Activated CD4-positive, alpha-beta T cell treated with anti-CD3 and anti-CD28 coated beads, Interleukin-10, Interleukin-2, amounts not matched to agents 100 ng/mL and 50 ng/mL, durations not matched to agents 16 hours and 8 hours (primary cell): ENCODE results near the gene ITPKB.

Experiments used
- DNase-seq: peaks from one replicate; pipeline ENCODE4 v3.0.0-alpha.2; 2020

The ITPKB gene

GRCh38 chr1:226663327-226663704 lies 75.8 kb downstream of the ITPKB start:
- no peak for DNase-seq

GRCh38 chr1:226662642-226663326 lies 76.3 kb downstream of the ITPKB start:
- DNase-seq, result peak; percentile 97

DNA sequence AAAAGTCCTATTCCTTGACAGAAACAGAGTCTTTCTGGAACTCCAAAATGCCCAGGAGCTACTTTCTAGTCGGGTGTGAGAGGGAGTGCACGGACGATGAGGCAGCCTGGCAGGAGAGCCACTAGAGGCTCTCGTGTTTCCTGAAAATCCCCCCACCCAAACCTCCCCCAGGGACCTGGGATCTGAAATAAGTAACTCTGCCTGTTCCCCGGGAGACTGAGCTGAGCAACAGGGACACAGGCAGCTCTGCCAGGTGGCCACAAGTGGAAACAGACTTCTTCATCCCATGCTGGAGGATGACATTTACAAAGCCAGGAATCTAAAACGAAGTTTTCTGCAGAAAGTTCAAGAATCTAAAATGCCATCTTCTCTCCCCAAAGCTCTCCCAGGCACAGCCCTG lies 77.1 kb downstream of the ITPKB start:
- DNase-seq, result no peak

- DNase-seq, result no peak
Measured at GRCh38 chr1:226661271-226661670, 77.8 kb downstream of the ITPKB start.

DNA sequence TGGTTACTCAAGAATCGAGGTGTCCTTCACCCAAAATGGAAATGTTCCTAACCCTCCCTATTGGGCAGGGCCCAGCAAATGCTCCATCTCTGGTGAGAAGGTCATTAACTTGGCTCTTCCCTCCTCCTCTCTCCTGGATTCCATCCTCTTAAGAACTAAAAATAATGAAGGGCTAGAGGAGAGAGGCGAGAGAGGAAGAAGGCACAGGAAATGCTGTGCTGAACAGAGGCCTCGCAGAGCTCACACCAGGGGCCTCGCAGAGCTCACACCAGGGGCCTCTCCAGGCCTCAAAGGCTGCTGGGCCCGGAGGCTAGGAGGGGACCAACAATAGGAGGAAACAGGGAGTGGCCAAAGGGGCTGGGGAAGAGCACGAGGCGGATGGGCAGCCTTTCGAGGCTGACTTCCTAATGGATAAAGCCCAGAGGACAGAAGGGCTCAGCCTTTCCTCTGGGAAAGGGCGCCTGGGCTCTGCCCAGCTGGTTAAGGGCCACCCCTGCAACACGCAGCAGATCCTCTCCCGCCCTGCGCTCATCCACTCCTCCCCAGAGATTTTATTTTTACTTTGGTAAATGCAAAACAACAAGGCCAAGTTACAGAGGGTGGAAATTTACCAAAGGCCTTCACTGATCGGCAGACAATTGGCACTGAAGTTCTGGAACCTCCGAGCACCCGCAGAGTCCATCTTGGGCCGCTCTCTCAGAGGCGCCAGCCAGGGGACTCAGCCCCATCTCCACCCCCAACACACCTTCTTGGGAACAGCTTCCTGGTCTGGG lies 78.5 kb downstream of the ITPKB start:
- DNase-seq, result no peak

- no peak for DNase-seq
Measured at GRCh38 chr1:226659641-226660040, 79.4 kb downstream of the ITPKB start.

GRCh38 chr1:226659136-226659535 lies 79.9 kb downstream of the ITPKB start:
- DNase-seq, result no peak

GRCh38 chr1:226658546-226659125 lies 80.4 kb downstream of the ITPKB start:
- DNase-seq, result no peak

- no peak for DNase-seq
Measured at GRCh38 chr1:226657895-226658545, 81.1 kb downstream of the ITPKB start.

DNA sequence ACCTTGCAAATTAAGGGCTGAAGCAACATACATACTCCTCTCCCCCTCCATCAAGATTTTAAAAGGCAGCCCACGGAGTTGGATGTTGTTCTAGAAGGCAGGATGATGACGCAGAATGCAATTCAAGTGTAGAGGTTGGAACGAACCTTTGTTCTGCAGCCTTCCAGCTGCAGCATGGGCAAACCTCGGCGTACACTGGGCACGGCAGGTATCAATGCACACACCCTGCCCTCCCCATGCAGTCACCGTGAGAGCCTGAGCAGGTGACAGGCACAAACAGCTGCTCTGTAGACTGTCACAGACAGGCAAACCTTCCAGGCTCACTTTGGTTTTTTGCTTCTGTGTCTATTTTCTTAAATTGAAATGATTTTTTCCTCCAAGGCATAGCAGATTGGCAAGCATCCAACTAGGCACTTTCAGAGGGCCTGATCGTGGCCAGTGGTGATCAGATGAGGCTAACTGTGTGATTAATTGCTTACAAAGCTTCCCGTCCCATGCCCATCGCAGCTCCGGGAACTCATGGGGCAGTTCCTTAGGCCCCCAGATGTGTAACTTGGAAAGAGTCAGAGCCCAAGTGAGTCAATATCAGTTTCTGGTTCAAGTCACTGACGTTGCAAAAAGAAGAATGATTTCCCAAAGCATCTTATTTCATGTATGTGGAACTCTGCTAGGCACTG lies 82.3 kb downstream of the ITPKB start:
- no peak for DNase-seq

- DNase-seq, result no peak
Measured at GRCh38 chr1:226656201-226656600, 82.9 kb downstream of the ITPKB start.

- DNase-seq, result no peak
Measured at GRCh38 chr1:226655251-226656163, 83.6 kb downstream of the ITPKB start.

GRCh38 chr1:226654668-226655055 lies 84.4 kb downstream of the ITPKB start:
- DNase-seq, result no peak

DNA sequence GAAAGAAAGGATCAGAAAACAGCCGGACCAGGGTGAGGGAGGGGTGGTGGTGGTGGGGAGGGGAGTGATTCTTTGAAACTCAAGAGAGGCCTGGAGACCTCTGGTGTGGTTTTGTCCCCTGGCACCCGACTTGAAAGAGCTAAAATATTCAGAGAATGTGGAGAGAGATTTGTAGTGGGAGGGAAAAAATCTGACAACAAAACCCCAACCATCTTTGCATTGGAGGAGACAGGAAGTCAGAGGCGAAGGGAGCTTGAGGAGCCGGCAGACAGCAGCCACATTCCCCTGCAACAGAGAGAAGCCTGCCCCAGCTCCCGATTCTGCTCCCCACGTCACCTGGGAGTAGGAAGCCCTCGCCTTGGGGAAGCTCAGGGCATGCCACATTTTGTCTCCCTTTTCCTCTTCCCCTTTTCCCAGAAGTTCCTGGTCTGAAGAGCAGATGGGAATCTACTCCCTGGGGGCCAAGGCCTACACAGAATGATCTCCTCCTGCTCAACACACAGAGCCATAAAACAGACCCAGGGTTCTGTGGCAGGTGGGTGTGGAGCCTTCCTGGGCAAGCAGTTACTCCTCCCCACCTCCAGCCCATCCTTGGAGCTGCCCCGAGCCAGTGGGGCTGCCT lies 84.9 kb downstream of the ITPKB start:
- no peak for DNase-seq

- peak; percentile 78 for DNase-seq
Measured at GRCh38 chr1:226653311-226653921, 85.7 kb downstream of the ITPKB start.

DNA sequence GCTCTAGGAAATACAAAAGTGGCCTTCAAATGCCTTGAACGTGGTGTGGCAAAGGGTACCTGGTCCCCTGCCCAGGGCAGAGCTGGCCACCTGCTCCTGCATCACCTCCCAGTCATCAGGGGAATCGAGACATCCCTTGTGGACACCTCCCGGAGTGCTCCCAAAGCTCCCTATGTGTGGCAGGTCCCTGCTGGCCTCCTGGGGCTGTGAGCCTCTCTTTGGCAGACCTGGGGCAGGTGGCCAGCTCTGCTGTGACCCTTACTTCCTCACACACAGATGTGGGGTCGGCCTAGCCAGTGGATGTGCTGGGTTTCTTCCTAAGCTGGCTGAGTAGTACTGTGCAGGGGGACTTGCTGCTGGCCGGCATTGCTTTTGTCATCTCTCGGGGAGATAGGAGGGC lies 86.5 kb downstream of the ITPKB start:
- no peak for DNase-seq

DNA sequence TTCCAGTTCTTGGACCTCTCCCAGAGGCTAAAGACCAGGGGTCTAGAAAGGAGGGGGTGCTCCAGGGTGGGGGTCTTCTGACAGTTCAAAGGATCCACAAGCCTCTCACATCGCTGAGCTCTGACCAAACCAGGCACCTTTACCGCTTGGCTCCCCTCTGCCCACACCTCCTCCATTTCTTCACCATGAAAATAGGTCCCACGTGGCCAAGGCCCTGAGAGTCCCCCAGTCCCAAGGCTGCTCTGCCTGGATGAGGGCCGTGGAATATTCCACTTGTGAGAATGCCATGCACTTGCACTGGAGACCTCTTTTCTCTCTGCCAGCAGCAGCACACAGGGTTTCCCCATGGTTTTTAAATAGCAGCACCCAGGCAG lies 87.4 kb downstream of the ITPKB start:
- no peak for DNase-seq

DNA sequence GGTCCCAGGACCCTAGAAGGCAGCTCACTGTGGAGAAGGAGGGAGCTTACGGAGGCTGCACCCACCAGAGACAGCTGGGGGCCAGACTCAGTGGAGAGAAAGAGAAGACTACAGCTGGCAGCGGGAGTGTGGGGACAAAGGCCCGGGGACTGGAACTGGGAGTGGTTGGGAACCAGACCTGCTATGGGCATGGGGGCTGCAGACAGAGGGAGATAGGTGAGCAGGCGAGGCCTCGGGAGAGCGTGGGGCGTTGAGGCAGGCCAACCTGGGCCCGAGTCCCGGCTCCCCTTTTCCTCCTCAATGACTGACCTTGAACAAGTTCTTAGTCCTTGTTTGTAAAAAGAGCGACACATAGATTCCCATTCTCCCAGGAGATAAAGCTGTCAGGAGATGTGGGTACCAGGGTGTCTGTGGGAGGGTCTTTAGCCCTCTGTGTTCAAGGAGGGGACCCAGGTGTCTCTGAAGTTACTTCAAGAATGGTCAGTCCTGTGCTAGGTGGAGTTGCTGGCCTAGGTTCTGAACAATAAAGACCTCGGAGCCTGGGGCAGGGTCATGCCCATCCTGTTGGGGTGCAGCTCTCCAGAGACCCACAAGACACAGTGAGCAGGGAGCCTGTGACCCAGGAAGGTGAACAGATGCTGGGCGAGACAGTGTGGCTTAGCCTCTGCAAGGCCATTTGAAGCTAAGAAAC lies 87.9 kb downstream of the ITPKB start:
- DNase-seq, result no peak

DNA sequence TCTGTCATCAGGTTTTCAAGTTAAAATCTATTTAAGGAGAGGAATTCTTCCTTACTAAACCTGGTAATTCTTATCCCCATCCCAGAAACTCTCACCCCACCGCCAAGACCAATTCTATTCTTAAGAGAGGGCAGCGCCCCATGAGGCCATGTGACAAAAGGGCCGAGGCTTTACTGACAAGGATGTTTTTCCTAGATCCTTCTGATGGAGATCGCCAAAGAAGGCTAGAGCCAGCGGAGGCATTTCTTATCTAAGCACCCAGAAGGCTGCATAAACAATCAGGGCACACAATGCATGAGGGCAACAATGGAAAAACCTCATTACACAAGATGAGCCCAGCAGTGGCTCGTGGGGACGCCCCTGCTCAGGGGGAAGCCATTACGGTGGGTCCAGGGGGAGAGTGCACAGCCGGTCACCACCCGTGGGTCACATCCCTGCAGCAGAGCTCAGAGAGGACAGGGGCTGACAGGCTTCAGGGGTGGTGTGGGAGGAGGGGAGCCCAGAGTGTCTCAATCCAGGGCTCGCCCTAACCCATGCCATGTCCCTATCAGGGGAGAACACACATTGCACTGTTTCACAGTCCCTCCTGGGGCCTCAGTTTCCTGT lies 88.7 kb downstream of the ITPKB start:
- no peak for DNase-seq

- DNase-seq, result peak; percentile 34
Measured at GRCh38 chr1:226649780-226650179, 89.3 kb downstream of the ITPKB start.
